T-helper 2 cell treated with Interferon-gamma antibody and Interleukin-4, amounts not matched to agents 100 ng/mL and 5 ng/mL, for 36 hours (primary cell): ENCODE data around the gene NFAM1. TPM values are rescaled to one million over a fixed set of nuclear protein-coding genes. Genes with fewer than 3 reads are reported as not detected.

Experiments used
- intact Hi-C: fragments of 100-400 bp; cut with micrococcal nuclease; formaldehyde crosslinking; loops from one replicate; pipeline ENCODE4 v1.15.1; 2023
- total RNA-seq: library from RNA; stranded (reverse); gene quantifications from 2 replicates; pipeline ENCODE4 v1.2.3, GENCODE V29; 2022

Gene NFAM1
- total RNA-seq, 1 donor from 2014 or later = 0.11 TPM

DNA sequence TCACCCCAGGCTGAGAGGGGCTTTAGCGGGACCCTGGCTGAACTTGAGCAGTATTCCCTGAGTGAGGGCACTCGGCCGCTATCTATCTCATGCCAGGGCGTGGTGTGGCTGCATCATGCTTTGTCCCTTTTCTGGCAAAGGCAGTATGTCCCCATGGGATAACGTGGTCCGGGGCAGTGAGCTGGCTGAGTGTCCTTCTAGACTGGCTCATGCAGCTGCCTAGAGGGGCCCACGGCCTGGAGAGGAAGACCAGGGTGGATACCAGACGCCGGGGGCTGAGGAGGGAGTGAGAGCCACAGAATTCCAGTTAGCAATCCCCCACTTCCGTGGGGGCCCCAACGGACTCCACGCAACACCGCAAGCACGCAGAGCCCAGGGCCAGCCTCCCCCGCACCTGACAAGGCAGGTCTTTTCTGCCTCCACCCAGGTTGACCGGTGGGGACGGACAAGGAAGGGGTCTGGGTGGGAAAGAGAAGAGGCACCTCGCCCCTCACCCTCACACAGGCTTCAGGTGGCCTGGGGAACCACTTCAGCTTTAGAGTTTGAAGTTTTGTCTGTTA lies 15.5 kb downstream of the NFAM1 start:
- intact Hi-C loops = no loop called here

DNA sequence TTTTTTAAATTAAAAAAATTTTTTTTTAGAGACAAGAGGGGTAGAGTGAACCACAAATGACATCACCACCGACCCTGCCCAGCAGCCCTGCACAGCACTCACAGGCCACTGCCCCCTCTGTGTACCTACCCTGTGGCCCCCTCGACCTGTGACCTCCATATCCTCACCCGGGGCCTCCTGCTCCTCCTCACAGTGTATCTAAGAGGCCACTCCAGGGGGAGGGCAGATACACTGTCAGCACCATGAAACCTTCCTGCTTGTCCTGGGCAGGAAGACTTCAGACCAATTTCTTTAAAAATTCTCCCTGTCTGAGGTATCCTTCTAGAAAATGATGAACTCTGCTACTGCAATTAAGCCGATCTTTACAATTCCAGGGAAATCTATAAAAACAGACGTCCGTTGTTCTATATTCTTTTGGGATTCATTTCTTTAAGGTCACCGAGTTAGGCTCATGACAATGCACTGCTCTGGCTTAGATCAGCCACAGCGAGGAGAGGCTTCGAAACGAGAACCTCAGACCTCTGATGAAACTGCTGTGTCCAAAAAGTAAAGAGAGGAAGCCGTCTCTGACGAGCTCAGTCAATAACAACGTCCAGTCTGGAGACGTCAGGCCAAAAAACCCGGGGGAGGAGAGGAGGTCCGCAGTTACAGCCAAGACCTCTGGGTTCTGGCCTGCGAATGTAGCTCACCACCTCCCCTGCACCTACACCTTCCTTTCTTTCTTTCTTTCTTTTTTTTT lies 17.5 kb downstream of the NFAM1 start:
- intact Hi-C loops = no loop called here

GRCh38 chr22:42414021-42414420 lies 18.2 kb downstream of the NFAM1 start:
- intact Hi-C loops = no loop called here

DNA sequence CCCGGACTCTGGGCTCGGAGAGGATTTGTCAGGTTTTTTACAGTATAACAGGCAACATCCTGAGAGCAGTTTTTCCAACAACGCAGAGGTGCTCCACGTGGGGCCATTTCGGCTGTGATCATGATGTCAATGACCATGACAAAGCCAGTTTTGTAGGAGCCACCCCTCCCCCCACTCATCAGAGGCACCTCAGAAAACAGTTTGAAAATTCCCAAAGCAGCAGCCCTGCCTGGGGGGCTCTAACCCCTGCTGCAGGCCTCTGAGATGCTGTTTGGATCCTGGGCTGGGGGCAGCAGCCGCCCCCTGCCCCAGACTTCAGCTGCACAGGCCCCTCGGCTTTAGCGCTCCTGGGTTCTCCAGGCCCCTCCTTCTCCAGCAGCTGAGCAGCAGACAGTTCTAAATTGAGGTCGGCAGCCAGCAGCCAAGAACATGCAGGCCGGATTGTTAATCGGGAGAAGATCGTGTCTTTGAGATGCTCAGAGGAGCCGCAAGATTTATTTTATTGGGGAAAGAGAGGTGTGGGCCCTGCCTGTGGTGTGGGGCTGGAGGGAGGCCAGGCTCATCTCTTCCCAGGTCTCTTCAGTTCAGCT lies 19.4 kb downstream of the NFAM1 start:
- intact Hi-C loops = no loop called here

GRCh38 chr22:42410708-42411107 lies 21.5 kb downstream of the NFAM1 start:
- intact Hi-C loops = no loop called here

DNA sequence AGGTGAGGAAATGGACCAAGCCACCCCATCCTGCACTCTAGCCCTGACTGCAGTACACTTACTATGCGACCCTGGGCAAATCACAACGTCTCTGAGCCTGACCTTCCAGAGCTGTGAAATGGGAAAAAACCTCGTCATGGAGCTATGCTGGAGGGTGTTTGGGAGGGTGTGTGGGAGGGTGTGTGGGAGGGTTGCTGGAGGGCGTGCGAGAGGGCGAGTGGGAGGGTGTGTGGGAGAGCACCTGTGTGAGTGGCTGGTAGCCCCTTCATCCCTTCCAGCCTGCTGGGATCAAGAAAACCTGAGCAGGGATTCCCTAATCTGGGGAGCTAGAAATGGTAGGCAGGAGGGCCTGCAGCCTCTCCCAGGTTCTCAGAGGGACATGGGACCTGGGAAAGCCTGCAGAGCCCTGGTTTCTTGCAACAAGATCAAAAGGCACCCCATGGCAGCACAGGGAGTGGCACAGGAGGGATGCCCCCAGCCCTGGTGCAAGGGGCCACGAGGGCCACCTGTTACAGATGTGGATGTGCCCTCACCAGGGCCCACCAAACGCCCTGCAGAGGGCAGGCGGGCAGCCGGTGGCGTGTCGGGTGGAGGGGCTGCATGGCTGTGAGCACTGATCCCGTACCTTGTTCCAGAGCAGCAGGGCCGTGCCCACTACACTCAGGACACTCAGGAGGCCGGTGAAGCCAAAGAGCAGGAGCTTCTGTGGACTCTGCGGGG lies 23.2 kb downstream of the NFAM1 start:
- intact Hi-C loops = no loop called here

DNA sequence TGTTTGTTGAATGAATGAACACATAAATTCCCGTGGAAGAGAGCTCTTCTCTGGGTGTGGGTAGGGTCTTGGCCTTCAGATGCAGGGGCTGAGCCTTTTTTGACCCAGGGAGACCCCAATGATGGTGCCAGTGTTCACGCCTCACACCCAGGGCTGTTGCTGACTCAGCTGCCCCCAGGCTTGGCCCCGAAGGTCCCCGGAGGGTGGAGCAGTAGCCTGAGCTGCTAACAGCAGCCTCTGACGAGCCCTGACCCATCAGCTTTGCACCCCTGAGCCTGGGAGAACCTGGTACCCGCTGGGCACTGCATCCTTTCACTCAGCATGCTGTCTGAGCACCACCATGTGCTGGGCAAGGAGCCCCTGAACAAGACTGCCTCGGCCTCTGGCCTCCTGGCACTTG lies 23.9 kb downstream of the NFAM1 start:
- intact Hi-C loops = no loop called here

DNA sequence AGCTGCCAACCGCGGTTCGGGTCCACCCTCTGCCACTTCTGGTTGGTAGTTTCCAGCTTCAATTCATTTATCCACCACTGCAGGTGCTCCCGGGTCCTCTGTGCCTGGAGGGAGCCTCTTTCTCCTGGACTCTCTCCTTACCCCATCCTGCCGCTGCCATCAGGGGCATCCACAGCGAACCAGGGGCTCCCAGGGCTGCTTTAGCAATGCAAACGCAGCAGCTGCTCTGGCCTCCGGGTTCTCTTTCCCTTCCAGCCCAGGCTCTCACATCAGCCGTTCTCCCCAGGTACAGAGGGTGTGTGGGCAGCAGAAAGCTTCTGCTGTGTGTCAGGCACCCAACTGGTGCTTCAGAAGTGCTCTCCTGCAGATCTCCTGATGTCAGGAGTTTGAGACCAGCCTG lies 27.9 kb downstream of the NFAM1 start:
- intact Hi-C loops = no loop called here

DNA sequence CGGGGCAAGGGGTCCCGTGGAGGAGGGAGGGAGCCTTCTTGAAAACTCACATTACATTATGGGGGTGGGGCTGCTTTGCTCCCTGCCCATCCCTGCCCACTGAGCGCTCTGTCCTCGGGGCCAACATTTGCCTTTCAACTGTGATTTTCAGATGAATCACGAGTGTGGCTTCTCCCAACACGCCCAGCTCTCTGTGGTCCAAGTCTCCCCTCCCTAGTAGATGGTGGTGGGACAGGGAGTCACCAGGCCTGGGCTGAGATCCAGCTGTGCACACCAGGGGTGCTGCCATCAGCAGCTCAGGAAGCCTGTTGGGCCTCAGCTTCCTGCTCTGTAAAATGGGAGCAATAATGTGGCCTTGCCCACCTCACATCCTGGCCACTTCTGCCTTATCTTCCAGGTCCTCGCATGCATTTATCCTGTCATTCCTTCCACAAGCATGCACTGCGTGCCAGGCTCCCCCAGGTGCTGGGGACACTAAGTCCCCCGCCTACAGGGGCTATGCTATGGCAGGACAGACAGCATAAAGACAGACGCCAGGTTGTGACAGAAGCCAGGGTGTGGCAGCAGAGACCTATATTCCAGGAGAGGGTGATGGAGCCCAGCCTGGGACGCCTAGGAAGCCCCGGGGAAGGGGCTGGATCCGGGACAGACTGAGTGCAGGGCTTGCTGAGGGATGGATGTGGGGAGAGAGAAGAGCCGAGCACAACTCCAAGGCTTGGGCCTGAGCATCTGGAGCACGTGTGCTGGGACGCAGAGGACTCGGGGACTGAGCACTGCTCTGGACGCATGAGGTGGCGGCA lies 30.5 kb downstream of the NFAM1 start:
- intact Hi-C loops = no loop called here

DNA sequence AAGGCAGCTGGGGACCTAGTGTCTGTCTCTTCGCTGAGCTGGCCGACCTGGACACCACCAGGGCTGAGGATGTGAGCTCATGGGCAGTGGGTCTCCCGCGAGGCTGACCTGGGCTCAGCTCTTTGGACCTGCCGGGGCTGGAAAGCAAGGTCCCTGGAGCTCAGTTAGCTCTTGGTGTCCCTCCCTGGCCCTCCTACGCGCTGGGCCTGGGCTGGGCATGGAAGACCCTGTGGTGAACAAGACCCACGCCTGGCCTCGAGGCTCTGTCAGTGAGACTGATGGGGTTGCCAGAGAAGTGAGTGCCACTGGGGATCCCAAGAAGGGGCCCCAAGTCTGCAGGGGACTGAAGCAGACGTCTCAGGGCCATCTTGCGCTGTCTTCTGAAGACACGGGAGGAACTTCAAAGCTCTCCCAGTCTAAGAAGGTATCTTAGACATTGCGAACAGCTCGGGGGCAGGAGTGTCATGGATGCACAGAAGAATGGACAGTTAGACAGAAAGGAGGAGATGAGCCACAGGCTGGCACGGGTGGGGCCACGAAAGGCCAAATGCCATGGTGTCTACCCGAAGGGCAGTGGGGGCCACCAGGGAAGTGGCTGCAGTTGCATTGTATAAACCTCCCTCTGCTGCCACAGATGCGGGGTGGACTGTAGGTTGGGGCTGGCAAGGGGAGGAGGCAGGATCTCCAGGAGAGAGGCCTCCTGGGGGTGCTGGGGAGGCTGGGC lies 31.2 kb downstream of the NFAM1 start:
- intact Hi-C loops = no loop called here

- intact Hi-C loops = no loop called here
Measured at GRCh38 chr22:42399315-42400271, 32.6 kb downstream of the NFAM1 start.

DNA sequence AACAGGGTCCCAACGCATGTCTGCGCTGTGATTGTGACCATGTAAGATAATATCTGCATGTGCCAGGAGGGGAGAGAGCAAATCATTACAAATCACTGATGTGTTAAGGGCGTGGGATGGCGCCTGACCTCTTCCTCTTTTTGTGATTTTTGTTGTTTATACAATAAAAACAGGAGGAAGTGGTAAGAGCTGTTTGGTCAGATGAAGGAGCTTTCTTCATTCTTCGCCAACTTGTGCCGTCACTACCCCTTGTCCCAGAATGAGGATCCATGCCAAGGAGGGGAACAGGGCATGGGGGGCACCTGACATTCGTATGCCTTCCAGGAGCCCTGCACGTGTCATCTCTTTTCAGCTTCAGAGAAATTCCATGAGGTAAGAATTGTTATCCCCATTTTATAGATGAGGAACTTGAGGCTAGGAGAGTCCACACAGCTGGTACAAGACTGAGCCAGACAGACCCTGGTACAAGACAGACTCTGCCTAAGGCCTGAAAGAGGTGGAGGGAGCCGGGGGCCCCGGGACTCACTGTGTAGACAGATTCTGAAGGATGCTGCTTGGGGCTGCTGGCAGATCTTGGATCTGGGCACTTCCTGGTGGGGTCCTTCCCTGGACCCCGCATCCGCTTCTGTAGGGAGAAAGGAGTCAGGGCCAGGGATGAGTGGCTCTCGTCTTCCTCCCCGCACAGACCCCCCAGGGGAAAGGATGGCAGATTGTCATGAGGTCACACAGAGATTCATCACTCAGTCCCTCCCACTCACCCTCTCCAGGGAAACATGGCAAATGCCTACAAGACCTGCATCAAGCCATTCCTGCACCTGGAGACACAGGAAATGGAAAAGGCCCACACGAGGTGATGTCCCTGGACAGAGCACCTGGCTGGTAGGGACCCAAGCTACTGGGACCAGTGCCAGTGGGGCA lies 34.6 kb downstream of the NFAM1 start:
- intact Hi-C loops = no loop called here

DNA sequence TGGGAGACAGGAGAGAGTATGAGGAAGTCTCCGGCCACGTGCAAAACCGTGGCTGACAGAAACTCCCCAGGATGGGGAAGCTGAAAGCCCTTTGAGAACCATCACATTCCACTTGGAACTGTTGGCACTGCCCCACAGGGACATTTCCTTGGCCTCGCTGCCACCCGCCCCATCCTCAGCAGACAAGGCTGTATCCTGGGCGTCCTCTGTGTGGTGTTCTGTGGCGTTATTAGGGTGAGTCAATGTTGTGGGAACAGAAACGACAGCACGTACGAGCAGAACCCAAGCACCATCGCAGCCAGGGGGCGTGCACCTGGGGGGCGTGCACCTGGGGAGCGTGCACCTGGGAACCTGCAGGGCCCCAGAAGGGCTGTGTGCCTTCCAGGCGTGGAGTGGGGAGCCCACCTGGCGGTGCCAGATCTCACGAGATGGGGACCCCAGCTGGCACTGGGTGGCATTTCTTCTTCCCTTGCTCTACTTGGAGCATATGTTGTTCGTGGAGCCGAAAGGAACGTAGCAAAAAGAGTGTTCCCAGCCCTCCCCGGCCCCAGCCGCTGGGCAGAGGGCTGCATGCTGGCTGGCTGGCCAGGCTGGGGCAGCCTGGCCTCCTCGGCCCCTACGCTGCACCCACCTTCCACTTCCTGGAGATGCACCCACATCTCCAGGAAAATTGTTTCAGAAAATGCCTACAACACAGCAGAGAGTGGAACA lies 35.4 kb downstream of the NFAM1 start:
- intact Hi-C loops = no loop called here

- intact Hi-C loops = no loop called here
Measured at GRCh38 chr22:42389143-42389542, 43.1 kb downstream of the NFAM1 start.

- intact Hi-C loops = no loop called here
Measured at GRCh38 chr22:42388130-42388797, 43.9 kb downstream of the NFAM1 start.

- intact Hi-C loops = no loop called here
Measured at GRCh38 chr22:42387631-42388030, 44.6 kb downstream of the NFAM1 start.

DNA sequence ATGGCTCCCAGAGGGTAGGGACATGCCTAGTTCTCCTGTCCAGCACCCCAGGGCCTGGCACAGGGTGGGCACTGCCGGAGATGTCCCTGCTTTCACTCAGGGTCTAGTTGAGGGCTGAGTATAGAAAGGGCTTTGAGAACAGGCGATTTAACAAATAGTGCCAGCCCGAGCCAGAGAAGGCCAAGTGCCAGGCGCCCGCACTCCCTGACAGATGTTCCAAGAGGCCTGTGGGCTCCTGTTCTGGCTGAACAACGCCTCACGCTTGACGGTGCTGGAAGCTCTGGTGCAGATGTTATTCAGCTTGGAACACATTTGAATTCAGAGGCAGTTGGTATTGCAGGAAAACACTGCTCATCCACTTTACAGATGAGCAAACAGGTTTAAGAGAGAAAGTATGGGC lies 46.5 kb downstream of the NFAM1 start:
- intact Hi-C loops = no loop called here
